Measurements from ENCODE around the gene SLC51B. TPM values are rescaled to one million over a fixed set of nuclear protein-coding genes. Genes with fewer than 3 reads are reported as not detected.

Gene SLC51B
- total RNA-seq, 6 experiments from 2014 or later: 0.32 to 10.1 (median 2.7) TPM

DNA sequence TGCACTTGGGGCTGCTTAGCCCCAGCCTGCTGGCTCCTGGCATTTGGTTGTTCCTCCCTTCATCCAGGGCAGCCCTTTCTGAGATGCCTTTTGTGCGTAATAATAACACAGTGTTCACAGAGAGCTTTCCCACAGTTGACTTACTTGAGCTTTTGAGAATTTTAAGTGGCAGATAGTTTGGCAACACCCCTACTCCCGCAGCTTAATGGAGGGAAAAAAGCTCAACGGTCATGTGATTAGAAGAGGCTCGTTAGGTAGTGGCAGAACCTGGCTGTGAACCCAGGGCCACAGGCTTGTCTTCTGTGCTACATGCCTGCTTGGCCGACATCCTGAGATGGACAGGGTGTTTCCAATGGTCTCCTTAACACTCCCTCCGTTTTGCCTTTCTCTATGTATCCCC is 36.1 kb downstream of the SLC51B start:
- Histone ChIP-seq H3K27ac (no peak overlapping the region), H3K36me3 (no peaks in the 10 kb centered on the region), H3K27me3 (no peaks in the 10 kb centered on the region), H3K4me3 (no peak overlapping the region), H3K4me1 (peaks cover 0 to 29% (median 0%) of the 10 kb centered on the region in 4 donors), H3K9me3 (no peaks in the 10 kb centered on the region)
- no peak for TF ChIP-seq POLR2A (IDR thresholded peaks at IDR 0.05)
- TF ChIP-seq CTCF (IDR thresholded peaks at IDR 0.05): no peak
- DNase-seq (no peak), ATAC-seq (no peak)
- WGBS (ENCODE audit: insufficient coverage, low coverage, low lambda C conversion rate, missing lambda C conversion rate): 69% methylated on average over 3 of the region's 6 CpGs
- intact Hi-C loops (cut with DNase I): no loop called here

DNA sequence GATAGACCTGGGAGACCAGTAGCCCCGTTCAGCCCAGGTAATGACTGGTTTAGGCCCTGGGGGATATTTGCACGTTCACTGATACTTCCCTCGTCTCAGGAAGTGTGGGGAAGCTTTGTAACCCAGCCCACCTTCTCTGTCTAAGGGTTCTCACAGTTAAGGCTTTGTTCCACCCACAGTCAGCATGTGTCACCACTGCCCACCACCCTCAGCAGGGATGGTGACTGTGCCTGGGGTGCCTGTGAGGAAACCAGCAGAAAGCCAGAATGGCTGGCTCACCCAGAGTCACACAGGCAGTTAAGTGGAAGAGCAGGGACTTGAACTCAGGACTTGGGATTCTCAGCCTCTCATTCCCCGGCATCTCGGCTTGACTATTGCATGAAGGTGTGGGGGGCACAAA is 36.6 kb downstream of the SLC51B start:
- Histone ChIP-seq H3K27me3 (no peaks in the 10 kb centered on the region), H3K9me3 (no peaks in the 10 kb centered on the region), H3K27ac (no peak overlapping the region), H3K4me1 (peaks cover 0 to 33% (median 0%) of the 10 kb centered on the region in 4 donors), H3K36me3 (no peaks in the 10 kb centered on the region), H3K4me3 (no peak overlapping the region)
- intact Hi-C loops (cut with DNase I): no loop called here
- no peak for TF ChIP-seq CTCF (IDR thresholded peaks at IDR 0.05)
- TF ChIP-seq POLR2A (IDR thresholded peaks at IDR 0.05): no peak
- WGBS (ENCODE audit: insufficient coverage, low coverage, low lambda C conversion rate, missing lambda C conversion rate): 79% methylated on average over 3 of the region's 5 CpGs
- ATAC-seq: no peak
- DNase-seq: no peak

- Histone ChIP-seq H3K27me3 (no peaks in the 10 kb centered on the region), H3K4me1 (peaks cover 0 to 39% (median under 1%) of the 10 kb centered on the region in 4 donors), H3K4me3 (no peak overlapping the region), H3K36me3 (no peaks in the 10 kb centered on the region), H3K9me3 (no peaks in the 10 kb centered on the region), H3K27ac (no peak overlapping the region)
- DNase-seq (no peak), ATAC-seq (no peak)
- intact Hi-C loops (cut with DNase I): no loop called here
- 40% methylated on average over 4 of the region's 7 CpGs for WGBS (ENCODE audit: insufficient coverage, low coverage, low lambda C conversion rate, missing lambda C conversion rate)
- TF ChIP-seq POLR2A (IDR thresholded peaks at IDR 0.05) (no peak), CTCF (IDR thresholded peaks at IDR 0.05) (no peak)
Observed at GRCh38 chr15:65082303-65082953, 37.2 kb downstream of the SLC51B start.

GRCh38 chr15:65083262-65083701 is 38.1 kb downstream of the SLC51B start:
- peak in 1 of 4 donors; percentile 5 for TF ChIP-seq CTCF (IDR thresholded peaks at IDR 0.05)
- no peak for TF ChIP-seq POLR2A (IDR thresholded peaks at IDR 0.05)
- H3K27ac ChIP-seq: no peak overlapping the region
- no peaks in the 10 kb centered on the region for H3K36me3 ChIP-seq
- ATAC-seq: no peak
- H3K27me3 ChIP-seq: no peaks in the 10 kb centered on the region
- peaks cover 0 to 48% (median 5%) of the 10 kb centered on the region in 4 donors for H3K4me1 ChIP-seq
- WGBS (ENCODE audit: insufficient coverage, low coverage, low lambda C conversion rate, missing lambda C conversion rate): 79% methylated on average over 4 of the region's 7 CpGs
- H3K9me3 ChIP-seq: no peaks in the 10 kb centered on the region
- DNase-seq: no peak
- intact Hi-C loops (cut with DNase I): no loop called here
- H3K4me3 ChIP-seq: no peak overlapping the region

Data from right lobe of liver (tissue), 6 donors.